HCT116 (cell line): ENCODE measurements around the gene FGGY. TPM values are rescaled to one million over a fixed set of nuclear protein-coding genes. Genes with fewer than 3 reads are reported as not detected.

Experiments
- ATAC-seq: fragments of 200-7000 bp; cut with Tn5 transposase; 2 replicates; pipeline ENCODE4 v1.9.1; 2020; ENCODE audit warnings: mild to moderate bottlenecking, moderate library complexity
- BruUV-seq: library from RNA; stranded (reverse); fragments of 400-500 nt; replicated peaks from 2 replicates; lab custom pipeline; 2021; lab: Mats Ljungman, UMichigan
- CTCF ChIA-PET: fragments of 300-600 bp; sonication (Branson Sonifier 250); formaldehyde crosslinking; loops from one replicate; lab custom pipeline; 2021; ENCODE audit warnings: antibody characterized with exemption; lab: Charles Lee
- POLR2A ChIA-PET: fragments of 300-600, 350-600 bp; sonication (Branson Sonifier 250); formaldehyde crosslinking; loops from one replicate; lab custom pipeline; 2021; ENCODE audit warnings: antibody characterized with exemption; lab: Charles Lee
- RAD21 ChIA-PET, 2 experiments: fragments of 300-600 bp; sonication (Branson Sonifier 250); formaldehyde crosslinking; loops; one replicate each; lab custom pipeline; 2023; ENCODE audit warnings: low total read pairs in 2 of 2; ENCODE audit not compliant: uncharacterized antibody in 2 of 2, unreplicated experiment in 2 of 2, low non-redundant PET in 1 of 2; lab: Charles Lee
- DNase-seq: peaks from one replicate; pipeline ENCODE4 v3.0.0-alpha.2; 2010; ENCODE audit warnings: low read depth, low spot score
- H2AFZ ChIP-seq: fragments of 200-600 bp; shearing (Covaris generic), sonication (generic); 2 replicates; pipeline ENCODE4 v1.6.1; 2017; ENCODE audit warnings: low read depth, mixed run types, mixed read lengths, antibody characterized with exemption, low read length; ENCODE audit not compliant: poor library complexity, severe bottlenecking
- H3K27ac ChIP-seq: 2 replicates; pipeline ENCODE4 v1.5.1; 2012; ENCODE audit warnings: low read depth, low read length
- H3K27me3 ChIP-seq: fragments of 200-600 bp; sonication (generic); 2 replicates; pipeline ENCODE4 v1.6.1; 2016; ENCODE audit warnings: mixed run types, low read length, mixed read lengths; ENCODE audit not compliant: insufficient read depth
- H3K36me3 ChIP-seq, 2 experiments: fragments of 200-500 bp in 1 of 2; fragments of 200-600 bp in 1 of 2; sonication (Bioruptor generic) in 1 of 2; sonication (generic) in 1 of 2; 2 replicates each; pipeline versions ENCODE4 v1.5.1 to v1.6.1; 2014 to 2016; ENCODE audit warnings: low read length in 2 of 2, inconsistent platforms in 1 of 2, mixed read lengths in 1 of 2, mixed run types in 1 of 2; ENCODE audit not compliant: insufficient read depth in 2 of 2, control insufficient read depth in 1 of 2
- H3K4me1 ChIP-seq, 2 experiments: fragments of 200-600 bp in 1 of 2; sonication (generic) in 1 of 2; 2 replicates each; pipeline versions ENCODE4 v1.5.1 to v1.6.1; 2012 to 2017; ENCODE audit warnings: low read length in 2 of 2, inconsistent platforms in 1 of 2, mild to moderate bottlenecking in 1 of 2, mixed read lengths in 1 of 2, mixed run types in 1 of 2, moderate library complexity in 1 of 2; ENCODE audit not compliant: insufficient read depth in 2 of 2, control insufficient read depth in 1 of 2
- H3K4me2 ChIP-seq: fragments of 200-600 bp; sonication (generic); 2 replicates; pipeline ENCODE4 v1.6.1; 2017; ENCODE audit warnings: mixed run types, low read length, mixed read lengths
- H3K4me3 ChIP-seq, 2 experiments: fragments of 200-600 bp in 1 of 2; sonication (generic) in 1 of 2; replicated peaks in 1 of 2; 2 replicates each; pipeline ENCODE4 v1.5.1; 2011 to 2016; ENCODE audit warnings: low read length in 2 of 2, control low read depth in 1 of 2, low read depth in 1 of 2, mild to moderate bottlenecking in 1 of 2, mixed read lengths in 1 of 2, mixed run types in 1 of 2
- H3K79me2 ChIP-seq: fragments of 200-600 bp; sonication (generic); 2 replicates; pipeline ENCODE4 v1.6.1; 2017; ENCODE audit warnings: mild to moderate bottlenecking, mixed run types, low read length, moderate library complexity, mixed read lengths; ENCODE audit not compliant: insufficient read depth
- H3K9ac ChIP-seq: fragments of 200-600 bp; sonication (generic); 2 replicates; pipeline ENCODE4 v1.6.1; 2016; ENCODE audit warnings: low read length, mixed read lengths
- H3K9me2 ChIP-seq: fragments of 200-600 bp; sonication (generic), shearing (Covaris generic); 2 replicates; pipeline ENCODE4 v1.6.1; 2017; ENCODE audit warnings: mixed run types, mild to moderate bottlenecking, moderate library complexity; ENCODE audit not compliant: insufficient read depth
- H3K9me3 ChIP-seq, 2 experiments: fragments of 200-500 bp in 1 of 2; fragments of 200-600 bp in 1 of 2; sonication (Bioruptor generic) in 1 of 2; sonication (generic) in 1 of 2; 2 replicates each; pipeline ENCODE4 v1.6.1; 2014 to 2017; ENCODE audit warnings: low read length in 2 of 2, mixed read lengths in 2 of 2, inconsistent platforms in 1 of 2, low read depth in 1 of 2, mild to moderate bottlenecking in 1 of 2, mixed run types in 1 of 2, moderate library complexity in 1 of 2; ENCODE audit not compliant: control insufficient read depth in 1 of 2, insufficient read depth in 1 of 2
- H4K20me1 ChIP-seq: fragments of 200-600 bp; sonication (generic), shearing (Covaris generic); 2 replicates; pipeline ENCODE4 v1.6.1; 2017; ENCODE audit warnings: mixed run types, mild to moderate bottlenecking, moderate library complexity; ENCODE audit not compliant: insufficient read depth
- CBX3 ChIP-seq: IDR thresholded peaks from 2 replicates; pipeline ENCODE4 v1.6.1; 2012; ENCODE audit warnings: low read depth
- CEBPB ChIP-seq: IDR thresholded peaks from 2 replicates; pipeline ENCODE4 v1.6.1; 2012; ENCODE audit warnings: low read depth
- EGR1 ChIP-seq: IDR thresholded peaks from 2 replicates; pipeline ENCODE4 v1.6.1; 2012; ENCODE audit warnings: low read depth
- EZH2 ChIP-seq: fragments of 200-600 bp; sonication (generic); IDR thresholded peaks from 2 replicates; pipeline ENCODE4 v1.6.1; 2017; ENCODE audit warnings: antibody characterized with exemption, mixed run types
- FOSL1 ChIP-seq: IDR thresholded peaks from 2 replicates; pipeline ENCODE4 v1.6.1; 2012; ENCODE audit warnings: low read depth
- JUND ChIP-seq: IDR thresholded peaks from 2 replicates; pipeline ENCODE4 v1.6.1; 2012
- POLR2A ChIP-seq: IDR thresholded peaks from 2 replicates; pipeline ENCODE4 v1.7.0; 2011; ENCODE audit warnings: borderline replicate concordance; ENCODE audit not compliant: insufficient read depth, insufficient read length; ENCODE audit errors: extremely low read depth
- POLR2AphosphoS5 ChIP-seq: IDR thresholded peaks from 2 replicates; pipeline ENCODE4 v1.6.1; 2011; ENCODE audit warnings: mild to moderate bottlenecking, low read depth, low read length, moderate library complexity
- SIN3A ChIP-seq: IDR thresholded peaks from 2 replicates; pipeline ENCODE4 v1.6.1; 2012; ENCODE audit warnings: low read depth
- SP1 ChIP-seq: IDR thresholded peaks from 2 replicates; pipeline ENCODE4 v1.6.1; 2012; ENCODE audit warnings: low read depth
- SRF ChIP-seq: IDR thresholded peaks from 2 replicates; pipeline ENCODE4 v1.6.1; 2012; ENCODE audit warnings: low read depth
- TCF7L2 ChIP-seq: IDR thresholded peaks from 2 replicates; pipeline ENCODE4 v1.7.0; 2011; ENCODE audit warnings: borderline replicate concordance, inconsistent platforms; ENCODE audit not compliant: insufficient read depth, insufficient read length; ENCODE audit errors: extremely low read depth
- YY1 ChIP-seq: IDR thresholded peaks from 2 replicates; pipeline ENCODE4 v1.6.1; 2011; ENCODE audit warnings: low read length, low read depth, moderate library complexity, mild to moderate bottlenecking; ENCODE audit not compliant: insufficient replicate concordance; ENCODE audit errors: extremely low read depth
- ZFX ChIP-seq: fragments of 450-650 bp; IDR thresholded peaks from 2 replicates; pipeline ENCODE4 v1.6.1; 2017
- ZNF274 ChIP-seq: fragments of 200-500 bp; sonication (Bioruptor generic); IDR thresholded peaks from 2 replicates; pipeline ENCODE4 v1.6.1; 2014; ENCODE audit warnings: mild to moderate bottlenecking, low read depth, low read length, inconsistent platforms
- intact Hi-C: fragments of 100-400 bp; cut with micrococcal nuclease; formaldehyde crosslinking; loops from 2 replicates; pipeline ENCODE4 v1.10.0; 2022
- total RNA-seq: library from RNA; stranded (reverse); gene quantifications from one replicate; pipeline ENCODE4 v1.2.1, GENCODE V29; 2021; ENCODE audit not compliant: unreplicated experiment
- TF ChIP-seq, protein P1 (sequence below): IDR thresholded peaks from 2 replicates; pipeline ENCODE4 v1.6.1; 2011; ENCODE audit warnings: mild to moderate bottlenecking, low read length, moderate library complexity; ENCODE audit not compliant: insufficient replicate concordance; ENCODE audit errors: extremely low read depth
- TF ChIP-seq, protein P2 (sequence below): IDR thresholded peaks from 2 replicates; pipeline ENCODE4 v1.6.1; 2012
- TF ChIP-seq, protein P3 (sequence below): IDR thresholded peaks from 2 replicates; pipeline ENCODE4 v1.6.1; 2012
- TF ChIP-seq, protein P4 (sequence below), 3 experiments: fragments of 200-600 bp in 1 of 3; sonication (generic) in 1 of 3; IDR thresholded peaks in 2 of 3; conservative IDR thresholded peaks in 1 of 3; 2 replicates each; pipeline ENCODE4 v1.5.1; 2012 to 2017; ENCODE audit warnings: low read depth in 2 of 3, low read length in 2 of 3, antibody characterized with exemption in 1 of 3, borderline replicate concordance in 1 of 3, control low read depth in 1 of 3, mild to moderate bottlenecking in 1 of 3, mixed read lengths in 1 of 3, mixed run types in 1 of 3, moderate library complexity in 1 of 3; ENCODE audit not compliant: insufficient read depth in 1 of 3
- TF ChIP-seq, protein P5 (sequence below): IDR thresholded peaks from 2 replicates; pipeline ENCODE4 v1.6.1; 2012; ENCODE audit warnings: low read depth

The FGGY gene
- total RNA-seq, 1 experiment from 2014 or later: 10.6 TPM

DNA sequence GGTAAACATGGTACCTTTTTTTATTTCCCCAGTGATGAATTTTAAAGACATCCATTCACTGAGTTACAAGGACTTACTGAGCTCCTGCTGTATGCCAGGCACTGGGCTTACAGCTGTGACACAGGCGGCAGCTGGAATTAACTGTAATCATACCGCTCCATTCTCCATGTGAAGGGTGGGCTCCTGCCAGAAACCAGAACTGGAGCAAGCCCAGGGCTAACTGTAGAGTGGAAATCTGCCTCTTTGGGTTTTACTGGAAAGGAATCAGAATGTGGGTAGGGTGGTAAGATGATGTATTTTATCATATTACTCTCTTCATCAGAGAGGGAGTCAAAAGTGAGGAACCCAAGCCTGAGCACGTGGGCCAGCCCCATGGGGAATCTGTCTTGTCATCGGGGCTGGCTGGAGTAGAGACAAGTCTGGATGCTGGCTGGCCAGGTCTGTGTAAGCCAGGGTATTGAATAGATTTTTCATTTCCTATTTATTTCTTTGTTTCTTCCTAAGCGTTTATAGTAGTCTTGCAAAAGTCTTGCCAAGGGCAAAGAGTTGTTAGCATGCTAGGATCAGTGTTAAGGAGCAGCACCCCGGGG, 21.5 kb downstream of the FGGY start:
- no peak overlapping the region for H2AFZ ChIP-seq
- no peaks in the 10 kb centered on the region for H3K9me3 ChIP-seq
- no peak overlapping the region for H3K27ac ChIP-seq
- BruUV-seq: no TSS peak
- ChIA-PET POLR2A (no interaction called here), RAD21 (no interaction called here), CTCF (no interaction called here)
- DNase-seq (no peak), ATAC-seq (no peak)
- H3K4me3 ChIP-seq: no peak overlapping the region
- H3K36me3 ChIP-seq: no peaks in the 10 kb centered on the region
- intact Hi-C loops: no loop called here
- peaks cover 0 to 3% of the 10 kb centered on the region in 2 experiments; a peak in 1 of 4 replicates for H3K4me1 ChIP-seq
- H3K4me2 ChIP-seq: no peak overlapping the region
- H3K27me3 ChIP-seq: no peaks in the 10 kb centered on the region
- H3K79me2 ChIP-seq: no peaks in the 10 kb centered on the region
- no peaks in the 10 kb centered on the region for H3K9me2 ChIP-seq
- H3K9ac ChIP-seq: no peak overlapping the region
- TF ChIP-seq, protein P1, sequence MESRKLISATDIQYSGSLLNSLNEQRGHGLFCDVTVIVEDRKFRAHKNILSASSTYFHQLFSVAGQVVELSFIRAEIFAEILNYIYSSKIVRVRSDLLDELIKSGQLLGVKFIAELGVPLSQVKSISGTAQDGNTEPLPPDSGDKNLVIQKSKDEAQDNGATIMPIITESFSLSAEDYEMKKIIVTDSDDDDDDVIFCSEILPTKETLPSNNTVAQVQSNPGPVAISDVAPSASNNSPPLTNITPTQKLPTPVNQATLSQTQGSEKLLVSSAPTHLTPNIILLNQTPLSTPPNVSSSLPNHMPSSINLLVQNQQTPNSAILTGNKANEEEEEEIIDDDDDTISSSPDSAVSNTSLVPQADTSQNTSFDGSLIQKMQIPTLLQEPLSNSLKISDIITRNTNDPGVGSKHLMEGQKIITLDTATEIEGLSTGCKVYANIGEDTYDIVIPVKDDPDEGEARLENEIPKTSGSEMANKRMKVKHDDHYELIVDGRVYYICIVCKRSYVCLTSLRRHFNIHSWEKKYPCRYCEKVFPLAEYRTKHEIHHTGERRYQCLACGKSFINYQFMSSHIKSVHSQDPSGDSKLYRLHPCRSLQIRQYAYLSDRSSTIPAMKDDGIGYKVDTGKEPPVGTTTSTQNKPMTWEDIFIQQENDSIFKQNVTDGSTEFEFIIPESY: no peak
- TF ChIP-seq FOSL1 (no peak), ZFX (no peak), SP1 (no peak), POLR2A (no peak), JUND (no peak), EZH2 (no peak), TCF7L2 (no peak), CEBPB (no peak), ZNF274 (no peak), SRF (no peak), EGR1 (no peak), POLR2AphosphoS5 (no peak), YY1 (no peak), CBX3 (no peak), SIN3A (no peak)
- TF ChIP-seq, protein P2, sequence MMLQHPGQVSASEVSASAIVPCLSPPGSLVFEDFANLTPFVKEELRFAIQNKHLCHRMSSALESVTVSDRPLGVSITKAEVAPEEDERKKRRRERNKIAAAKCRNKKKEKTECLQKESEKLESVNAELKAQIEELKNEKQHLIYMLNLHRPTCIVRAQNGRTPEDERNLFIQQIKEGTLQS: no peak
- TF ChIP-seq, protein P3, sequence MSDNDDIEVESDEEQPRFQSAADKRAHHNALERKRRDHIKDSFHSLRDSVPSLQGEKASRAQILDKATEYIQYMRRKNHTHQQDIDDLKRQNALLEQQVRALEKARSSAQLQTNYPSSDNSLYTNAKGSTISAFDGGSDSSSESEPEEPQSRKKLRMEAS: no peak
- TF ChIP-seq, protein P4, sequence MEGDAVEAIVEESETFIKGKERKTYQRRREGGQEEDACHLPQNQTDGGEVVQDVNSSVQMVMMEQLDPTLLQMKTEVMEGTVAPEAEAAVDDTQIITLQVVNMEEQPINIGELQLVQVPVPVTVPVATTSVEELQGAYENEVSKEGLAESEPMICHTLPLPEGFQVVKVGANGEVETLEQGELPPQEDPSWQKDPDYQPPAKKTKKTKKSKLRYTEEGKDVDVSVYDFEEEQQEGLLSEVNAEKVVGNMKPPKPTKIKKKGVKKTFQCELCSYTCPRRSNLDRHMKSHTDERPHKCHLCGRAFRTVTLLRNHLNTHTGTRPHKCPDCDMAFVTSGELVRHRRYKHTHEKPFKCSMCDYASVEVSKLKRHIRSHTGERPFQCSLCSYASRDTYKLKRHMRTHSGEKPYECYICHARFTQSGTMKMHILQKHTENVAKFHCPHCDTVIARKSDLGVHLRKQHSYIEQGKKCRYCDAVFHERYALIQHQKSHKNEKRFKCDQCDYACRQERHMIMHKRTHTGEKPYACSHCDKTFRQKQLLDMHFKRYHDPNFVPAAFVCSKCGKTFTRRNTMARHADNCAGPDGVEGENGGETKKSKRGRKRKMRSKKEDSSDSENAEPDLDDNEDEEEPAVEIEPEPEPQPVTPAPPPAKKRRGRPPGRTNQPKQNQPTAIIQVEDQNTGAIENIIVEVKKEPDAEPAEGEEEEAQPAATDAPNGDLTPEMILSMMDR (IDR thresholded peaks at IDR 0.05 in 2 of 3, conservative IDR thresholded peaks at IDR 0.05 in 1 of 3; ENCODE audit: borderline replicate concordance in 1 of 3, insufficient read depth in 1 of 3, low read depth in 2 of 3, low read length in 2 of 3): no peak
- TF ChIP-seq, protein P5, sequence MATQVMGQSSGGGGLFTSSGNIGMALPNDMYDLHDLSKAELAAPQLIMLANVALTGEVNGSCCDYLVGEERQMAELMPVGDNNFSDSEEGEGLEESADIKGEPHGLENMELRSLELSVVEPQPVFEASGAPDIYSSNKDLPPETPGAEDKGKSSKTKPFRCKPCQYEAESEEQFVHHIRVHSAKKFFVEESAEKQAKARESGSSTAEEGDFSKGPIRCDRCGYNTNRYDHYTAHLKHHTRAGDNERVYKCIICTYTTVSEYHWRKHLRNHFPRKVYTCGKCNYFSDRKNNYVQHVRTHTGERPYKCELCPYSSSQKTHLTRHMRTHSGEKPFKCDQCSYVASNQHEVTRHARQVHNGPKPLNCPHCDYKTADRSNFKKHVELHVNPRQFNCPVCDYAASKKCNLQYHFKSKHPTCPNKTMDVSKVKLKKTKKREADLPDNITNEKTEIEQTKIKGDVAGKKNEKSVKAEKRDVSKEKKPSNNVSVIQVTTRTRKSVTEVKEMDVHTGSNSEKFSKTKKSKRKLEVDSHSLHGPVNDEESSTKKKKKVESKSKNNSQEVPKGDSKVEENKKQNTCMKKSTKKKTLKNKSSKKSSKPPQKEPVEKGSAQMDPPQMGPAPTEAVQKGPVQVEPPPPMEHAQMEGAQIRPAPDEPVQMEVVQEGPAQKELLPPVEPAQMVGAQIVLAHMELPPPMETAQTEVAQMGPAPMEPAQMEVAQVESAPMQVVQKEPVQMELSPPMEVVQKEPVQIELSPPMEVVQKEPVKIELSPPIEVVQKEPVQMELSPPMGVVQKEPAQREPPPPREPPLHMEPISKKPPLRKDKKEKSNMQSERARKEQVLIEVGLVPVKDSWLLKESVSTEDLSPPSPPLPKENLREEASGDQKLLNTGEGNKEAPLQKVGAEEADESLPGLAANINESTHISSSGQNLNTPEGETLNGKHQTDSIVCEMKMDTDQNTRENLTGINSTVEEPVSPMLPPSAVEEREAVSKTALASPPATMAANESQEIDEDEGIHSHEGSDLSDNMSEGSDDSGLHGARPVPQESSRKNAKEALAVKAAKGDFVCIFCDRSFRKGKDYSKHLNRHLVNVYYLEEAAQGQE: no peak
- no peaks in the 10 kb centered on the region for H4K20me1 ChIP-seq
